GM13977 (cell line): ENCODE measurements around the gene RAB40B.

Source experiments
- DNase-seq: peaks from one replicate; pipeline ENCODE4 v3.0.0; 2012; ENCODE audit warnings: low spot score
- CTCF ChIP-seq: IDR thresholded peaks from 2 replicates; pipeline ENCODE4 v1.5.1; 2012; ENCODE audit warnings: mild to moderate bottlenecking, control low read depth; ENCODE audit not compliant: insufficient read depth; ENCODE audit errors: extremely low read depth, missing control alignments
- in situ Hi-C: fragments of 300-500 bp; cut with MboI; formaldehyde crosslinking; loops from one replicate; pipeline ENCODE4 v1.12.0; 2022; ENCODE audit warnings: low sequenced_read_pairs, low pct_unique_long_range_greater_than_20kb, mixed read lengths, inconsistent platforms; ENCODE audit not compliant: unreplicated experiment

Gene RAB40B

GRCh38 chr17:82723169-82723807, 24.8 kb upstream of the RAB40B start:
- no peak for DNase-seq
- TF ChIP-seq CTCF, result no peak
- in situ Hi-C loops, result no loop called here

GRCh38 chr17:82722341-82723013, 24.0 kb upstream of the RAB40B start:
- no peak for DNase-seq
- no peak for TF ChIP-seq CTCF
- in situ Hi-C loops, result no loop called here

GRCh38 chr17:82720204-82720603, 21.7 kb upstream of the RAB40B start:
- TF ChIP-seq CTCF, result no peak
- DNase-seq, result no peak
- in situ Hi-C loops, result no loop called here

- no peak for TF ChIP-seq CTCF
- DNase-seq, result no peak
- in situ Hi-C loops, result no loop called here
Measured at GRCh38 chr17:82718986-82719685, 20.6 kb upstream of the RAB40B start.

- DNase-seq, result peak; percentile 100
- in situ Hi-C loops, result no loop called here
- TF ChIP-seq CTCF, result no peak
Measured at GRCh38 chr17:82716203-82717010, 17.9 kb upstream of the RAB40B start, which contains the start of gene FN3KRP. Gene FN3KRP, plus strand, starts transcription at chr17:82716706. Its CDS starts 50 bp downstream, at chr17:82716756.

- in situ Hi-C loops, result no loop called here
- no peak for DNase-seq
- no peak for TF ChIP-seq CTCF
Measured at GRCh38 chr17:82713071-82713723, 14.7 kb upstream of the RAB40B start.
